Transverse colon (tissue), 3 donors: ENCODE data around the gene KRTAP2-4.

ENCODE experiments used
- POLR2A ChIP-seq: fragments of 450-650 bp; IDR thresholded peaks from one replicate; pipeline ENCODE4 v1.6.1; 2016; ENCODE audit warnings: antibody characterized with exemption, mild to moderate bottlenecking, moderate library complexity
- TF ChIP-seq, protein P1 (sequence below), 5 experiments: fragments of 200-600 bp in 3 of 5; fragments of 450-650 bp in 2 of 5; sonication (generic) in 3 of 5; IDR thresholded peaks; 1 replicate in 2 of 5; 2 replicates in 3 of 5; pipeline ENCODE4 v1.5.1; 2016 to 2017; ENCODE audit warnings: antibody characterized with exemption in 5 of 5, inconsistent platforms in 3 of 5, mild to moderate bottlenecking in 2 of 5, moderate library complexity in 1 of 5

DNA sequence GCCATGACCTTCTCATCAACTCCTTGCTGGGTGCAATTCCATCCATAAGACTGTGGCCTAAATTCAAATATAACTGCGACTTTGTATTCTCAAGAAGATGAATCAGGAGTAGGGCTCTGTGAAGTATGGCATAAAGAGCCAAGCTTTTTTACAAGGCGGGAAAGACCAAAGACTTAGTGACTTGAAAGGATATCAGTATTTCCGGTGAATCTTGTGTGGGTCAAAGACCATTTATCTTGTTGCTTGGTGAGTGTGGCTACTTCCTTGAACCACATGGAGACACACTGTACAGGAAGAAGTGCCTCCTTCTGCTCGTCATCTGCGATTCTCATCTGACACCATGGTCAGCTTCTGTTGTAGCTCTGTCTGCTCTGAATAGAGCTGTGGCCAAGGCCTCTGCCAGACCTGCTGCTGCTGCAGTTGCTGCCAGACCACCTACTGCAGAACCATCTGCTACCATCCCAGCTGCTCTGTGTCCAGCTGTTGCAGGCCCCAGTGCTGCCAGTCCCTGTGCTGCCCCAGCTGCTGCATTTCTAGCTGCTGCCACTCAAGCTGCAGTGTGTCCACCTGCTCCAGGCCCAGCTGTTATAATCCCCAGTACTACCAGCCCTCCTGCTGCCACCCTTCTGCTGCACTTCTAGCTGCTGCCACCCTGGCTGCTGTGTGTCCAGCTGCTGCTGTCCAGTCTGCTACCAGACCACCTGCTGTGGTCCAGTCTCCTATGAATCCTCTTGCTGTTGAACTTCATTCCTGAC lies 6.1 kb upstream of the KRTAP2-4 start:
- TF ChIP-seq, protein P1, sequence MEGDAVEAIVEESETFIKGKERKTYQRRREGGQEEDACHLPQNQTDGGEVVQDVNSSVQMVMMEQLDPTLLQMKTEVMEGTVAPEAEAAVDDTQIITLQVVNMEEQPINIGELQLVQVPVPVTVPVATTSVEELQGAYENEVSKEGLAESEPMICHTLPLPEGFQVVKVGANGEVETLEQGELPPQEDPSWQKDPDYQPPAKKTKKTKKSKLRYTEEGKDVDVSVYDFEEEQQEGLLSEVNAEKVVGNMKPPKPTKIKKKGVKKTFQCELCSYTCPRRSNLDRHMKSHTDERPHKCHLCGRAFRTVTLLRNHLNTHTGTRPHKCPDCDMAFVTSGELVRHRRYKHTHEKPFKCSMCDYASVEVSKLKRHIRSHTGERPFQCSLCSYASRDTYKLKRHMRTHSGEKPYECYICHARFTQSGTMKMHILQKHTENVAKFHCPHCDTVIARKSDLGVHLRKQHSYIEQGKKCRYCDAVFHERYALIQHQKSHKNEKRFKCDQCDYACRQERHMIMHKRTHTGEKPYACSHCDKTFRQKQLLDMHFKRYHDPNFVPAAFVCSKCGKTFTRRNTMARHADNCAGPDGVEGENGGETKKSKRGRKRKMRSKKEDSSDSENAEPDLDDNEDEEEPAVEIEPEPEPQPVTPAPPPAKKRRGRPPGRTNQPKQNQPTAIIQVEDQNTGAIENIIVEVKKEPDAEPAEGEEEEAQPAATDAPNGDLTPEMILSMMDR (IDR thresholded peaks at IDR 0.05) = no peak
- TF ChIP-seq POLR2A = no peak
